ENCODE data around the gene PUS1. TPM values are rescaled to one million over a fixed set of nuclear protein-coding genes. Genes with fewer than 3 reads are reported as not detected.

The PUS1 gene
- total and polyA plus RNA-seq, 2 of the 4 experiments (the other 2 are of a cell fraction): 14.0 to 36.7 TPM

DNA sequence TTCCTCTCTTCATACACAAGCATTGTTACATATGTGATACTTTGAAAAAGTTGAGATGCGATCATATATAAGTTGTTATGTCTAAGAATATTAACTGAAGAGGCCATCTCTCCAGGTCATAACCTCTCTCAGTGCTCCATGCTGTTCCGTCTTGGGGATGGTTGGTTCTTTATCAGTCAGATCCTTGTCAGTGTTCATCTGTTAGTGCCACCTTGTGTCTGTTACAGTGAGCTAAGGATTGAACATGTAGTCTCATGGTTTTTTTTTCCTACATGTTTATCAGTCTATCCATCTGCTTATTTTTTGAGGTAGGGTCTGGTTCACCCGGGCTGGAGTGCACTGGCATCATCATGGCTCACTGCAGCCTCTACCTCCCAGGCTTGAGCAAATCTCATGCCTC lies 51.2 kb downstream of the PUS1 start:
- H3K4me2 ChIP-seq (ENCODE audit: low read depth, low read length): no peak overlapping the region
- peaks cover 34 to 54% of the 10 kb centered on the region in 2 experiments for H3K79me1 ChIP-seq (ENCODE audit: low read depth in 1 of 2, low read length in 2 of 2)
- no peak overlapping the region for H3K4ac ChIP-seq (ENCODE audit: low read depth, low read length)
- H2BK20ac ChIP-seq (ENCODE audit: low read depth, low read length): no peak overlapping the region
- TF ChIP-seq, protein P1, sequence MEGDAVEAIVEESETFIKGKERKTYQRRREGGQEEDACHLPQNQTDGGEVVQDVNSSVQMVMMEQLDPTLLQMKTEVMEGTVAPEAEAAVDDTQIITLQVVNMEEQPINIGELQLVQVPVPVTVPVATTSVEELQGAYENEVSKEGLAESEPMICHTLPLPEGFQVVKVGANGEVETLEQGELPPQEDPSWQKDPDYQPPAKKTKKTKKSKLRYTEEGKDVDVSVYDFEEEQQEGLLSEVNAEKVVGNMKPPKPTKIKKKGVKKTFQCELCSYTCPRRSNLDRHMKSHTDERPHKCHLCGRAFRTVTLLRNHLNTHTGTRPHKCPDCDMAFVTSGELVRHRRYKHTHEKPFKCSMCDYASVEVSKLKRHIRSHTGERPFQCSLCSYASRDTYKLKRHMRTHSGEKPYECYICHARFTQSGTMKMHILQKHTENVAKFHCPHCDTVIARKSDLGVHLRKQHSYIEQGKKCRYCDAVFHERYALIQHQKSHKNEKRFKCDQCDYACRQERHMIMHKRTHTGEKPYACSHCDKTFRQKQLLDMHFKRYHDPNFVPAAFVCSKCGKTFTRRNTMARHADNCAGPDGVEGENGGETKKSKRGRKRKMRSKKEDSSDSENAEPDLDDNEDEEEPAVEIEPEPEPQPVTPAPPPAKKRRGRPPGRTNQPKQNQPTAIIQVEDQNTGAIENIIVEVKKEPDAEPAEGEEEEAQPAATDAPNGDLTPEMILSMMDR (conservative IDR thresholded peaks at IDR 0.05; ENCODE audit: low read depth, low read length): peak; percentile 21; the same call in 1 of the 2 replicates
- TF ChIP-seq BHLHE40 (IDR thresholded peaks at IDR 0.05; ENCODE audit: low read depth, low read length) (no peak), MXI1 (IDR thresholded peaks at IDR 0.05; ENCODE audit: borderline replicate concordance, low read depth, low read length) (no peak), RAD21 (IDR thresholded peaks at IDR 0.05; ENCODE audit: low read length) (peak; percentile 35; the same call in 1 of the 2 replicates), SMC3 (IDR thresholded peaks at IDR 0.05; ENCODE audit: low read depth, low read length) (peak; percentile 31; the same call in 1 of the 2 replicates), NFE2L2 (IDR thresholded peaks at IDR 0.05; ENCODE audit: low read depth, low read length) (no peak), FOS (IDR thresholded peaks at IDR 0.05; ENCODE audit: low read depth, low read length) (no peak)
- H3K27ac ChIP-seq (ENCODE audit: insufficient read depth, low read length): no peak overlapping the region
- H3K9me3 ChIP-seq (ENCODE audit: control insufficient read depth, insufficient read depth, low read length): no peaks in the 10 kb centered on the region
- H4K8ac ChIP-seq (ENCODE audit: low read depth in 2 of 2, low read length in 2 of 2): no peak overlapping the region
- peaks cover 28% of the 10 kb centered on the region for H3K36me3 ChIP-seq (ENCODE audit: control insufficient read depth, insufficient read depth, low read length)
- no peak overlapping the region for H3K9ac ChIP-seq (ENCODE audit: low read depth, low read length)
- H4K5ac ChIP-seq (ENCODE audit: low read depth, low read length): no peak overlapping the region
- no peak overlapping the region for H3K4me3 ChIP-seq (ENCODE audit: insufficient read depth, low read depth, low read length)
- H3K18ac ChIP-seq (ENCODE audit: low read depth, low read length): no peak overlapping the region
- intact Hi-C loops (cut with micrococcal nuclease): no loop called here
- no peak overlapping the region for H2AK5ac ChIP-seq (ENCODE audit: low read depth, low read length)
- no peak overlapping the region for H2BK15ac ChIP-seq (ENCODE audit: low read depth, low read length)
- H4K91ac ChIP-seq (ENCODE audit: insufficient read depth, low read depth, low read length): no peak overlapping the region
- peaks cover 4% of the 10 kb centered on the region for H3K4me1 ChIP-seq (ENCODE audit: control insufficient read depth, insufficient read depth, low read length)
- ChIA-PET POLR2A (ENCODE audit: unreplicated experiment) (no interaction called here), CTCF (interaction anchor here (0.6 to 1.0 kb wide), 3 partner anchors 10 to 1095 kb away, joined by 3 to 4 read pairs (median 3); no protein-coding TSS in a partner anchor)
- WGBS, 2 experiments (ENCODE audit: extremely low coverage in 2 of 2, insufficient read length in 1 of 2): no CpG with 5 or more reads among the region's 3 CpGs
- no peak overlapping the region for H2BK120ac ChIP-seq (ENCODE audit: low read depth, low read length)
- peak; percentile 60; the same call in 1 of the 2 replicates for ATAC-seq (ENCODE audit: low read depth)
- no peak overlapping the region for H3K14ac ChIP-seq (replicated peaks; ENCODE audit: low read depth, low read length)
- DNase-seq: peak; percentile 28
- no peak overlapping the region for H2BK5ac ChIP-seq (ENCODE audit: low read depth, low read length, poor library complexity, severe bottlenecking)
- peaks cover 7% of the 10 kb centered on the region for H4K20me1 ChIP-seq (ENCODE audit: insufficient read depth, low read length)
- no peak overlapping the region for H3K23ac ChIP-seq (ENCODE audit: low read depth, low read length)
- in situ Hi-C loops (cut with MboI; ENCODE audit: low sequenced_read_pairs): no loop called here
- no peak overlapping the region for H2AK9ac ChIP-seq (replicated peaks; ENCODE audit: low read depth, low read length, poor library complexity)
- H3K27me3 ChIP-seq (ENCODE audit: control insufficient read depth, insufficient read depth, low read length): no peaks in the 10 kb centered on the region
- no peak overlapping the region for H3K56ac ChIP-seq (ENCODE audit: extremely low read depth, insufficient read depth, low read length)
- H3K9me1 ChIP-seq (ENCODE audit: insufficient read depth, low read length): peaks cover 3% of the 10 kb centered on the region; the same call in 1 of the 2 replicates
- dilution Hi-C loops (cut with HindIII; ENCODE audit: low sequenced_read_pairs, unreplicated experiment): no loop called here
- H2AFZ ChIP-seq (replicated peaks; ENCODE audit: low read length, poor library complexity): no peak overlapping the region
- no TSS peak for BruUV-seq (replicated peaks)

Data from IMR-90 (cell line).